Measurements from ENCODE around the gene GLIS1.

The GLIS1 gene

GRCh38 chr1:53717025-53717804 is 21.7 kb downstream of the GLIS1 start:
- Histone ChIP-seq H3K4me3 (ENCODE audit: low read length) (no peak overlapping the region), H2AFZ (ENCODE audit: low read length) (no peak overlapping the region), H3K27me3 (replicated peaks; ENCODE audit: insufficient read depth, low read length) (no peaks in the 10 kb centered on the region), H3K4me1 (ENCODE audit: low read length) (no peaks in the 10 kb centered on the region), H3K4me2 (ENCODE audit: low read depth, low read length) (no peak overlapping the region), H3F3A (ENCODE audit: insufficient read depth, low read length) (no peaks in the 10 kb centered on the region), H3K36me3 (replicated peaks; ENCODE audit: insufficient read depth, low read length) (no peaks in the 10 kb centered on the region), H3K9me2 (replicated peaks; ENCODE audit: insufficient read depth, low read length) (no peaks in the 10 kb centered on the region), H3K27ac (ENCODE audit: low read length) (no peak overlapping the region), H3K79me2 (ENCODE audit: low read length) (no peaks in the 10 kb centered on the region), H3K9me3 (replicated peaks; ENCODE audit: insufficient read depth, low read length) (no peaks in the 10 kb centered on the region), H3K9ac (ENCODE audit: low read length) (no peak overlapping the region), H4K20me1 (ENCODE audit: insufficient read depth, low read length) (no peaks in the 10 kb centered on the region)
- DNase-seq: no peak
- no peak for TF ChIP-seq EZH2 (optimal IDR thresholded peaks at IDR 0.05; ENCODE audit: low read depth, low read length)
- no peak for TF ChIP-seq EZH2phosphoT487 (IDR thresholded peaks at IDR 0.05; ENCODE audit: low read length)
- TF ChIP-seq CTCF (IDR thresholded peaks at IDR 0.05; ENCODE audit: low read length): no peak

- H3K79me2 ChIP-seq (ENCODE audit: low read length): no peaks in the 10 kb centered on the region
- no peak for DNase-seq
- no peak for TF ChIP-seq EZH2phosphoT487 (IDR thresholded peaks at IDR 0.05; ENCODE audit: low read length)
- no peak for TF ChIP-seq EZH2 (optimal IDR thresholded peaks at IDR 0.05; ENCODE audit: low read depth, low read length)
- TF ChIP-seq CTCF (IDR thresholded peaks at IDR 0.05; ENCODE audit: low read length): no peak
- no peak overlapping the region for H2AFZ ChIP-seq (ENCODE audit: low read length)
- no peaks in the 10 kb centered on the region for H3K9me3 ChIP-seq (replicated peaks; ENCODE audit: insufficient read depth, low read length)
- no peaks in the 10 kb centered on the region for H4K20me1 ChIP-seq (ENCODE audit: insufficient read depth, low read length)
- no peaks in the 10 kb centered on the region for H3K4me1 ChIP-seq (ENCODE audit: low read length)
- H3F3A ChIP-seq (ENCODE audit: insufficient read depth, low read length): no peaks in the 10 kb centered on the region
- H3K27ac ChIP-seq (ENCODE audit: low read length): no peak overlapping the region
- no peaks in the 10 kb centered on the region for H3K36me3 ChIP-seq (replicated peaks; ENCODE audit: insufficient read depth, low read length)
- H3K4me3 ChIP-seq (ENCODE audit: low read length): no peak overlapping the region
- H3K27me3 ChIP-seq (replicated peaks; ENCODE audit: insufficient read depth, low read length): no peaks in the 10 kb centered on the region
- no peak overlapping the region for H3K4me2 ChIP-seq (ENCODE audit: low read depth, low read length)
- no peaks in the 10 kb centered on the region for H3K9me2 ChIP-seq (replicated peaks; ENCODE audit: insufficient read depth, low read length)
- H3K9ac ChIP-seq (ENCODE audit: low read length): no peak overlapping the region
Measured at GRCh38 chr1:53716150-53716549, 22.8 kb downstream of the GLIS1 start.

GRCh38 chr1:53715478-53715877 is 23.5 kb downstream of the GLIS1 start:
- Histone ChIP-seq H2AFZ (ENCODE audit: low read length) (no peak overlapping the region), H3F3A (ENCODE audit: insufficient read depth, low read length) (no peaks in the 10 kb centered on the region), H3K9me2 (replicated peaks; ENCODE audit: insufficient read depth, low read length) (no peaks in the 10 kb centered on the region), H3K36me3 (replicated peaks; ENCODE audit: insufficient read depth, low read length) (no peaks in the 10 kb centered on the region), H4K20me1 (ENCODE audit: insufficient read depth, low read length) (no peaks in the 10 kb centered on the region), H3K9me3 (replicated peaks; ENCODE audit: insufficient read depth, low read length) (no peaks in the 10 kb centered on the region), H3K9ac (ENCODE audit: low read length) (no peak overlapping the region), H3K4me1 (ENCODE audit: low read length) (no peaks in the 10 kb centered on the region), H3K27ac (ENCODE audit: low read length) (no peak overlapping the region), H3K27me3 (replicated peaks; ENCODE audit: insufficient read depth, low read length) (no peaks in the 10 kb centered on the region), H3K79me2 (ENCODE audit: low read length) (no peaks in the 10 kb centered on the region), H3K4me3 (ENCODE audit: low read length) (no peak overlapping the region), H3K4me2 (ENCODE audit: low read depth, low read length) (no peak overlapping the region)
- DNase-seq: peak; percentile 37
- peak; percentile 72 for TF ChIP-seq CTCF (IDR thresholded peaks at IDR 0.05; ENCODE audit: low read length)
- TF ChIP-seq EZH2 (optimal IDR thresholded peaks at IDR 0.05; ENCODE audit: low read depth, low read length): no peak
- no peak for TF ChIP-seq EZH2phosphoT487 (IDR thresholded peaks at IDR 0.05; ENCODE audit: low read length)
